Common myeloid progenitor, CD34-positive (primary cell): ENCODE measurements around the gene TRIM39.
A peak's percentile ranks its signal among the peaks of the same experiment; 100 is the strongest.

Experiments used
- CTCF ChIA-PET: fragments of 350-600 bp; sonication (Branson Sonifier 250); formaldehyde crosslinking; loops from one replicate; lab custom pipeline; 2021; ENCODE audit warnings: antibody characterized with exemption; lab: Charles Lee
- POLR2A ChIA-PET: fragments of 350-600 bp; sonication (Branson Sonifier 250); formaldehyde crosslinking; loops from one replicate; lab custom pipeline; 2021; ENCODE audit warnings: antibody characterized with exemption; lab: Charles Lee
- DNase-seq, 3 donors: peaks; one replicate each; pipeline versions ENCODE4 v3.0.0 to v3.0.0-alpha.2; 2013
- H3K27ac ChIP-seq, 2 experiments: 1 replicate in 1 of 2; 2 replicates in 1 of 2; pipeline ENCODE4 v1.7.0; 2013; ENCODE audit warnings: inconsistent platforms in 2 of 2, low read length in 2 of 2, mild to moderate bottlenecking in 2 of 2, low read depth in 1 of 2, moderate library complexity in 1 of 2; ENCODE audit not compliant: severe bottlenecking in 2 of 2, insufficient read depth in 1 of 2, poor library complexity in 1 of 2
- H3K27me3 ChIP-seq, 5 experiments: replicated peaks in 2 of 5; 1 replicate in 3 of 5; 2 replicates in 2 of 5; pipeline versions ENCODE4 v1.6.1 to v1.7.0; 2013; ENCODE audit warnings: low read length in 4 of 5, mild to moderate bottlenecking in 2 of 5, moderate library complexity in 2 of 5, inconsistent platforms in 1 of 5; ENCODE audit not compliant: insufficient read depth in 5 of 5, control insufficient read depth in 4 of 5
- H3K36me3 ChIP-seq, 4 experiments: 1 replicate in 2 of 4; 2 replicates in 2 of 4; pipeline versions ENCODE4 v1.6.1 to v1.7.0; 2013; ENCODE audit warnings: low read length in 3 of 4, control low read depth in 1 of 4, mild to moderate bottlenecking in 1 of 4; ENCODE audit not compliant: control insufficient read depth in 4 of 4, insufficient read depth in 4 of 4
- H3K4me1 ChIP-seq, 4 experiments: 1 replicate in 3 of 4; 2 replicates in 1 of 4; pipeline versions ENCODE4 v1.6.1 to v1.7.1; 2013; ENCODE audit warnings: low read length in 3 of 4, mild to moderate bottlenecking in 3 of 4, control low read depth in 1 of 4, inconsistent platforms in 1 of 4, moderate library complexity in 1 of 4; ENCODE audit not compliant: control insufficient read depth in 4 of 4, insufficient read depth in 4 of 4; ENCODE audit errors: control extremely low read depth in 1 of 4
- H3K4me3 ChIP-seq, 7 experiments: 1 replicate in 4 of 7; 2 replicates in 3 of 7; pipeline versions ENCODE4 v1.5.1 to v1.7.0; 2013; ENCODE audit warnings: mild to moderate bottlenecking in 7 of 7, low read length in 6 of 7, moderate library complexity in 6 of 7, inconsistent platforms in 2 of 7, low read depth in 2 of 7, control low read depth in 1 of 7; ENCODE audit not compliant: insufficient read depth in 4 of 7, control insufficient read depth in 1 of 7; ENCODE audit errors: extremely low read depth in 1 of 7
- H3K9me3 ChIP-seq, 5 experiments: 1 replicate in 4 of 5; 2 replicates in 1 of 5; pipeline versions ENCODE4 v1.6.1 to v1.7.1; 2013; ENCODE audit warnings: low read length in 4 of 5, mild to moderate bottlenecking in 2 of 5, inconsistent platforms in 1 of 5, low read depth in 1 of 5, moderate library complexity in 1 of 5; ENCODE audit not compliant: control insufficient read depth in 4 of 5, insufficient read depth in 2 of 5; ENCODE audit errors: control extremely low read depth in 1 of 5
- WGBS: methylation state at CpG from one replicate; pipeline ENCODE4 v1.1.5; 2013; ENCODE audit not compliant: insufficient coverage; 5-methylcytosine and 5-hydroxymethylcytosine counted together

TRIM39 gene

DNA sequence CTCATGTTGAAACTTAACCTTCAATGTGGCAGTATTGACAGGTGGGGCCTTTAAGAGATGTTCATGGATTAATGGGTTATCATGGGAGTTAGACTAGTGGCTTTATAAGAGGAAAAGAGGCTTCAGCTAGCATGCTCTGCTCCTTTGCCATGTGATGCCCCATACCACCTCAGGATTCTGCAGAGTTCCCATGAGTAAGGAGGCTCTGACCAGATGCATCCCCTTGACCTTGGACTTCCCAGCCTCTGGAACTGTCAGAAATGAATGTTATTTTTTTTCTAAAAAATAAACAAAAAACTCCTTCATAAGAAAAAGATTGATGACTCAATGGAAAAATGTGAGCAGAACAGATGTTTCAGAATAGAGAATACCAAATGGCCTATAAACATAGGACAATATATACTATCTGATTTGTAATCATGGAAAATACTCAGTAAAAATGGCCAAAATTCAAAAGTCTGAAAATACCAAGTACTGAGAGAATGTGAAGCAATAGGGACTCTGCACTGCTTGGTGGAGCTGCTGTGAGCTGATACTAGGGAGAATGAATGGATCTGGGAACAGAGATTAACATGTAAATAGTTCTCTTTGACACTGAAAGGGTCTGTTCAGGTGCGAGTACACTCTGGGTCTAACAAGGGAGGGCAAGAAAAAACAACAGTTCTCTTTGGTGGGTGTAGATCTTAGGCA, 7.4 kb upstream of the TRIM39 start:
- peaks cover 3 to 32% (median 16%) of the 10 kb centered on the region in 4 experiments for H3K36me3 ChIP-seq
- ChIA-PET CTCF (no interaction called here), POLR2A (no interaction called here)
- WGBS: 100% methylated on average over 1 of the region's 1 CpG
- H3K27ac ChIP-seq: no peak overlapping the region
- H3K9me3 ChIP-seq: no peaks in the 10 kb centered on the region
- peaks cover 0 to 19% (median 14%) of the 10 kb centered on the region in 4 experiments for H3K4me1 ChIP-seq
- H3K4me3 ChIP-seq: no peak overlapping the region
- H3K27me3 ChIP-seq: no peaks in the 10 kb centered on the region
- no peak for DNase-seq

DNA sequence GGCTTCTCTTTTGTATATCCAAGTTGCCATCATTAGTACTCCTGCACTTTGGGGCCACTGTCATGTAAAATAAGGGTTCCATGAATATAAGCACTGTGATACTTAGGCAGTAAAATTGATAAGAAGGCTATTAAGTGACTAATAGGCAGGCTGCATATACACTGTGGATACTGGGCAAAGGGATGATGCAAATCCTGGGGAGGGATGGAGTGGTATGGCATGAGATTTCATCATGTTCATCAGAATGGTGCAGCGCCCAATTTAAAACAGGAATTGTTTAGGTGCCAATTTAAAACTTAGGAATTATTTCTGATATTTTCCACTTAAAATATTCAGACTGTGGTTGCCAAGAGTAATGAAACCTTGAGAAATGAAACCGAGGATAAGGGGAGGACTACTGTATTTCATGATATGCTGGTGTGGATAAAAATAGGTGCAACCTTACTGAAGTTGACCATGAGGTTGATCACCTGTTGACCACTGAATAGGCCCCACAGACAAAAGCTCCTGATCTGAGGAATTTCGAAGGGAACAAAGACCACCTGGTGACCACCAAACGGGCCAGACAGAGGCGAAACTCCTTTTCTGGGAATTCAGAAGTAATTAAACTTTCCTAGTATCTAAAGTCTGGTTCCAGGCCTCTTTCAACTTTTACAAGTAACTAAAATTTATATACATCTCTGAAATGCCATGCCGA, 4.9 kb upstream of the TRIM39 start:
- Histone ChIP-seq H3K27ac (no peak overlapping the region), H3K4me1 (peaks cover 8 to 39% (median 32%) of the 10 kb centered on the region in 4 experiments), H3K9me3 (no peaks in the 10 kb centered on the region), H3K4me3 (no peak overlapping the region), H3K36me3 (peaks cover 3 to 13% (median 6%) of the 10 kb centered on the region in 4 experiments), H3K27me3 (no peaks in the 10 kb centered on the region)
- POLR2A ChIA-PET: no interaction called here
- no peak for DNase-seq
- CTCF ChIA-PET: interaction anchor here (0.8 kb wide), 1 partner anchor 31 kb away, joined by 3 read pairs; no protein-coding TSS in a partner anchor
- WGBS: 100% methylated on average over 6 of the region's 6 CpGs

DNA sequence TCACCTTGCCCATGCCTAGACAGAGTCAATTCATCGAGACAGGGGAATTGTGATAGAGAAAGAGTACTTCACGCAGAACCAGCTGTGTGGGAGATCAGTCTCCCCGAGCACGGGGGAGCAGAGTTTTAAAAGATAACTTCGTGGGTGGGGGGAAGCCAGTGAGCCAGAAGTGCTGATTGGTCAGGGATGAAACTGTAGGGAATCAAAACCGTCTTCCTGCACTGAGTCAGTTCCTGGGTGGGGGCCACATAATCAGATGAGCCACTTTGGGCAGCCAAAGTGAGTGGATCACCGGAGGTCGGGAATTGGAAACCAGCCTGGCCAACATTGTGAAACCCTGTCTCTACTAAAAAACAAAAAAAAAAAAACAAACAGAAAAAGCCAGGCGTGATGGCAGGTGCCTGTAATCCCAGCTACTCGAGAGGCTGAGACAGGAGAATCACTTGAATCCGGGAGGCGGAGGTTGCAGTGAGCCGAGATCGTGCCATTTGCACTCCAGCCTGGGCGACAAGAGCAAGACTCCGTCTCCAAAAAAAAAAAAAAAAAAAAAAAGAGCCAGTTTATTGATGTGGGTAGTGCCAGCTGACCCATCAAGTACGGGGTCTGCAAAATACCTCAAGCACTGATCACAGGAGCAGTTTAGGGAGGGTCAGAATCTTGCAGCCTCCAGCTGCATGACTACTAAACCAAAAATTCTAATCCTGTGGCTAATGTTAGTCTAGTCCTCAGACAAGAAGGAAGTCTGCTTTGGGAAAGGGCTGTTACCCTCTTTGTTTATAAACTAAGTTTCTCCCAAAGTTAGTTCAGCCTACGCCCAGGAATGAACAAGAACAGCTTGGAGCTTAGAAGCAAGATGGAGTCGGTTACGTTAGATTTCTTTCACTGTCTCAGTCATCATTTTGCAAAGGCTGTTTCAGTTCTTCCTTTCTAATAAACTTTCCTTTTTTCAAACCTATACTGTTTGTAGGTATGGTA, 3.9 kb upstream of the TRIM39 start:
- peaks cover 3 to 13% (median 6%) of the 10 kb centered on the region in 4 experiments for H3K36me3 ChIP-seq
- WGBS: 97% methylated on average over 12 of the region's 20 CpGs
- no peaks in the 10 kb centered on the region for H3K9me3 ChIP-seq
- H3K4me3 ChIP-seq: no peak overlapping the region
- CTCF ChIA-PET: interaction anchor here (0.8 kb wide), 1 partner anchor 30 kb away, joined by 3 read pairs; no protein-coding TSS in a partner anchor
- POLR2A ChIA-PET: no interaction called here
- no peaks in the 10 kb centered on the region for H3K27me3 ChIP-seq
- H3K27ac ChIP-seq: no peak overlapping the region
- H3K4me1 ChIP-seq: peaks cover 8 to 46% (median 40%) of the 10 kb centered on the region in 4 experiments
- no peak for DNase-seq

DNA sequence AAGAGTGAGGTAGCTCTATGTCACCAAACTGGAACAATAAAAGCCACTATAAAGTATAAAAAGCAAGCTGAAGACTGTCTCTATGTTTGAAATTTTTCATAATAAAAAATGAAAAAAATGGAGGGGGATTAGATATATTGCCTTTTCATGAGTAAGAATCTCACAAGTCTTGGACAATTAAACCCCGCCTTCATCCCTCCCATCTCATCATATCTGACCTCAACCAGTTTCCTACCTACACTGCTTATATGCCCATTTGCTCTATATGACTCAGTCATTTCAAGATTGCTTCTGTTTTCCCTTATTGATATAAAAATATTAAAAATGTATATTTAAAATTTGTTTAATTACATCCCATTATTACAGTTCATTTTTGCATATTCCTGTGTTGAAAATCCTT, 2.9 kb upstream of the TRIM39 start:
- Histone ChIP-seq H3K36me3 (peaks cover 3 to 10% (median 5%) of the 10 kb centered on the region in 4 experiments), H3K4me3 (no peak overlapping the region), H3K27ac (no peak overlapping the region), H3K27me3 (no peaks in the 10 kb centered on the region), H3K9me3 (no peaks in the 10 kb centered on the region), H3K4me1 (peaks cover 8 to 42% (median 32%) of the 10 kb centered on the region in 4 experiments)
- WGBS: no CpG with 5 or more reads among the region's 1 CpG
- ChIA-PET CTCF (interaction anchor here (1.0 to 1.4 kb wide), 2 partner anchors 10 to 105 kb away, joined by 3 read pairs; no protein-coding TSS in a partner anchor), POLR2A (no interaction called here)
- peak; percentile 14 to 32 (median 25) for DNase-seq

DNA sequence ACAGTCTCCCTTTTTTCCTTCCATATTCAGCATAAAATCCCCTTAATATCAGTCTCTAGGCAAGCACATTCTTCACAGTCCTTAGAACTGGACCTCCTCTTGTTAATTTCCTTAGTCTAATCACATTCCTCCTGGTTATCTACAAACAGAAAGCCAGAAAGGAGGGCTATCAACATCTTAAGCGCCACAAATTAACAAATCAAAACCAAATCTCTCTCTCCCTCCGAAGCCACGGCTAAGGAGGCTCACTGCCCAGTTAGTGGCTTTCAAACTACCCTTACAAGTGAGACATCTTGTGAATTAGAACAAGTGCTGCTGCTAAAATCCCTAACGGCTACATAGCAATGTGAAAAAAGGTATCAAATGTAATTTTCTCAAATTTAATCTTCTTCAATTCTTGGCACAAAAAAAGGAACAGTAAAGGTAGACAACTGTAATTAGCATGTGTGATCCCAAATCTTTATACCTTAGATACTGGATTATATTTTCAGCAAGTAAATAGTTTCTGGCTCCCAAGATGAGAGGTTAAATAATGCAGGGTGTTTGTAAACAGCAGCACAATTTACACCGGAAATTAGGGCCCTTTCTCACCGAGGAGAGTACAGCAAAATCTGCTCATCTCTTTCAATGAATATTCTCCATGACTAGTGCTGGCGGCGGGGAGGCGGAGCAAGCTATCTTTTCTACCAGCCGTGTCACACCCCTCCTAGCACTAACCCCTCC, 1.4 kb upstream of the TRIM39 start:
- peak; percentile 47 to 76 (median 69) for DNase-seq
- 12% methylated on average over 9 of the region's 10 CpGs for WGBS
- peaks cover 10 to 42% (median 32%) of the 10 kb centered on the region in 4 experiments for H3K4me1 ChIP-seq
- ChIA-PET CTCF (interaction anchor here (1.2 to 1.4 kb wide), 3 partner anchors 8 to 15 kb away, joined by 4 to 5 read pairs (median 4); no protein-coding TSS in a partner anchor), POLR2A (no interaction called here)
- H3K27ac ChIP-seq: peak overlapping the region; percentile 87 to 96
- no peaks in the 10 kb centered on the region for H3K27me3 ChIP-seq
- H3K4me3 ChIP-seq: peak overlapping the region; percentile 78 to 96 (median 90)
- H3K36me3 ChIP-seq: peaks cover 7 to 13% (median 11%) of the 10 kb centered on the region in 4 experiments
- H3K9me3 ChIP-seq: no peaks in the 10 kb centered on the region

DNA sequence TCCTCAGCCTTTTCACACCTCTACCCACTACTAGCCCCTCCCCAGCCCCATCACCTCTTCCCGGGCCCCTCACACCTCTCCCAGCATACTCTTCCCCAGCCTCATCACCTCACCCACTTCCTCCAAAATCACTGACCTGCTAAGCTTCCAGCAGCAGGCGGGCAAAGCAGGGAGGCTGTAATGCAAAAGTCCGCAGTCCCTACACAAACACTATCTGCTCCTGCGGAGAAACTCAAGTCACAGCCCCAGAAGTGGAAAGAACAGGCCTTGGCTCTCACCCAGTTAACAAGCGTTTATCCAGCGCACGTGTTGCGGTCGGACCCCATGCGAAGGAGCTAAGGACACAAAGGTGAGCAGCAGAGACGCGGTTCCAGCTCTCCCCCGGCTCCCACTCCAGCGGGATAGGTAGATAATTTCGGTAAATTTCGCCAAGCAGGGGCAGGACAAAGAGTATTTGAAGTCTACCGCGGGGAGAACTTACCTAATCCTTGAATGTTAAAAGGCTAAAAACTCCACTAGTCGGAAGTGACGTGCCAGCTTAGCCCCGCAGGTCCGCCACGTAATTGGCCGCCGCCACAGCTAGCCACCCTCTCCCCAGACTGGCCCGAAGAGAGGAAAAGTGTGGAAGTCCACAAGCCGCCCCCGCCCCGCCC, 728 bp upstream of the TRIM39 start:
- CTCF ChIA-PET: interaction anchor here (1.2 to 1.4 kb wide), 3 partner anchors 9 to 14 kb away, joined by 4 to 5 read pairs (median 4); no protein-coding TSS in a partner anchor
- Histone ChIP-seq H3K27me3 (no peaks in the 10 kb centered on the region), H3K36me3 (peaks cover 7 to 18% (median 15%) of the 10 kb centered on the region in 4 experiments), H3K9me3 (no peaks in the 10 kb centered on the region), H3K27ac (peak overlapping the region; percentile 87 to 96), H3K4me3 (peak overlapping the region; percentile 78 to 96 (median 90)), H3K4me1 (peaks cover 12 to 40% (median 31%) of the 10 kb centered on the region in 4 experiments)
- under 1% methylated on average over 26 of the region's 29 CpGs for WGBS
- POLR2A ChIA-PET: no interaction called here
- DNase-seq: peak; percentile 81 to 89 (median 83)
